Astrocyte (in vitro differentiated cells and primary cell): ENCODE results near the gene LYST.

Source experiments
- EZH2 ChIP-seq: IDR thresholded peaks from 2 replicates; pipeline ENCODE4 v1.6.1; 2012; ENCODE audit warnings: mild to moderate bottlenecking, low read length, inconsistent platforms; ENCODE audit not compliant: insufficient read depth
- TF ChIP-seq, protein P1 (sequence below): IDR thresholded peaks from 2 replicates; pipeline ENCODE4 v1.5.1; 2011; ENCODE audit warnings: low read depth, mild to moderate bottlenecking, inconsistent platforms, low read length, moderate library complexity; ENCODE audit not compliant: insufficient read depth

DNA sequence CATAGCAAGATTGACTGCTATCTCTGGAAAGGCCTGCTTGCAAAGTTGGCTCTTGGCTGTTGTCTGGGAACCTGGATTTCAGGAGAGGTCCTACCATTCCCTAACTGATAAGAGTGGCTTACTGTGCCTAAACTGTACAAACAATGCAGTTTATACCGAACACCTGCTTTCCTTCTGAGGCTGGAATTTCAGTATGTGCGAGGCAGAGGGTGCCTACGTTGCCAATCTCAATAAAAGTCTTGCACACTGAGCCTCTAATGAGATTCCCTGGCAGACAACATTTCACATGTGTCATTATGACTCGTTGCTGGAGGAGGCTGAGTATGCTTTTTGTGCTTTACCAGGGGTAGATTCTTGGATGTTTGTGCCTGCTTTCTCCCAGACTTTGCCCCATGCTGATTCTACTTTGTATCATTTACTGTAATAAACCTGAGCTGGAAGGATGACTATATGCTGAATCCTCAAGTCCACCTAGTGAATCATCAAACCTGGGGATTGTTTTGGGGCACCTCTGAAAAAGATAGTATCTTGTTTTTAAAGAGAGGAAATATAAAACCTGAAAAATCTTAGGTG is 158.2 kb downstream of the LYST start:
- TF ChIP-seq, protein P1, sequence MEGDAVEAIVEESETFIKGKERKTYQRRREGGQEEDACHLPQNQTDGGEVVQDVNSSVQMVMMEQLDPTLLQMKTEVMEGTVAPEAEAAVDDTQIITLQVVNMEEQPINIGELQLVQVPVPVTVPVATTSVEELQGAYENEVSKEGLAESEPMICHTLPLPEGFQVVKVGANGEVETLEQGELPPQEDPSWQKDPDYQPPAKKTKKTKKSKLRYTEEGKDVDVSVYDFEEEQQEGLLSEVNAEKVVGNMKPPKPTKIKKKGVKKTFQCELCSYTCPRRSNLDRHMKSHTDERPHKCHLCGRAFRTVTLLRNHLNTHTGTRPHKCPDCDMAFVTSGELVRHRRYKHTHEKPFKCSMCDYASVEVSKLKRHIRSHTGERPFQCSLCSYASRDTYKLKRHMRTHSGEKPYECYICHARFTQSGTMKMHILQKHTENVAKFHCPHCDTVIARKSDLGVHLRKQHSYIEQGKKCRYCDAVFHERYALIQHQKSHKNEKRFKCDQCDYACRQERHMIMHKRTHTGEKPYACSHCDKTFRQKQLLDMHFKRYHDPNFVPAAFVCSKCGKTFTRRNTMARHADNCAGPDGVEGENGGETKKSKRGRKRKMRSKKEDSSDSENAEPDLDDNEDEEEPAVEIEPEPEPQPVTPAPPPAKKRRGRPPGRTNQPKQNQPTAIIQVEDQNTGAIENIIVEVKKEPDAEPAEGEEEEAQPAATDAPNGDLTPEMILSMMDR = no peak
- no peak for TF ChIP-seq EZH2
